Motor neuron (in vitro differentiated cells): ENCODE data around the gene NAT14. TPM values are rescaled to one million over a fixed set of nuclear protein-coding genes. Genes with fewer than 3 reads are reported as not detected.

ENCODE experiments used
- ATAC-seq, 8 experiments: fragments of 200-7000 bp; cut with Tn5 transposase; replicated peaks in 6 of 8; 2 replicates each; pipeline ENCODE4 v1.8.0; 2021; ENCODE audit warnings: mild to moderate bottlenecking in 8 of 8, moderate library complexity in 8 of 8
- H3K27ac ChIP-seq, 2 donors: fragments of 250-450 bp; sonication (Bioruptor Pico); 2 replicates each; pipeline ENCODE4 v1.9.0; 2021; ENCODE audit warnings: antibody characterized with exemption in 2 of 2, mild to moderate bottlenecking in 2 of 2, moderate library complexity in 1 of 2
- H3K4me1 ChIP-seq, 2 donors: fragments of 250-450 bp; sonication (Bioruptor Pico); replicated peaks in 1 of 2; 2 replicates each; pipeline ENCODE4 v1.6.1; 2021; ENCODE audit warnings: antibody characterized with exemption in 2 of 2, mild to moderate bottlenecking in 2 of 2, moderate library complexity in 1 of 2
- H3K4me3 ChIP-seq, 5 donors: fragments of 250-450 bp; sonication (Bioruptor Pico); 2 replicates each; pipeline ENCODE4 v1.9.0; 2021; ENCODE audit warnings: antibody characterized with exemption in 5 of 5, mild to moderate bottlenecking in 5 of 5, moderate library complexity in 4 of 5
- WGBS, 10 experiments: fragments of 450-650 bp; shearing (Covaris generic); methylation state at CpG; one replicate each; pipeline ENCODE4 v1.0.0; 2022; 5-methylcytosine and 5-hydroxymethylcytosine counted together
- in situ Hi-C, 9 experiments: fragments of 400-800 bp; cut with MboI; loops; one replicate each; pipeline ENCODE4 v1.15.0; 2021; ENCODE audit warnings: low sequenced_read_pairs in 9 of 9, low pct_unique_long_range_greater_than_20kb in 2 of 9; ENCODE audit not compliant: unreplicated experiment in 9 of 9
- total RNA-seq, 8 experiments: library from RNA; unstranded; fragments of 300-600 nt; gene quantifications; 2 replicates each; pipeline versions ENCODE4 v1.2.3 to v1.2.4, GENCODE V29; 2022

The NAT14 gene
- total RNA-seq, 8 experiments from 2014 or later = 10.9 to 62.6 (median 48.2) TPM

DNA sequence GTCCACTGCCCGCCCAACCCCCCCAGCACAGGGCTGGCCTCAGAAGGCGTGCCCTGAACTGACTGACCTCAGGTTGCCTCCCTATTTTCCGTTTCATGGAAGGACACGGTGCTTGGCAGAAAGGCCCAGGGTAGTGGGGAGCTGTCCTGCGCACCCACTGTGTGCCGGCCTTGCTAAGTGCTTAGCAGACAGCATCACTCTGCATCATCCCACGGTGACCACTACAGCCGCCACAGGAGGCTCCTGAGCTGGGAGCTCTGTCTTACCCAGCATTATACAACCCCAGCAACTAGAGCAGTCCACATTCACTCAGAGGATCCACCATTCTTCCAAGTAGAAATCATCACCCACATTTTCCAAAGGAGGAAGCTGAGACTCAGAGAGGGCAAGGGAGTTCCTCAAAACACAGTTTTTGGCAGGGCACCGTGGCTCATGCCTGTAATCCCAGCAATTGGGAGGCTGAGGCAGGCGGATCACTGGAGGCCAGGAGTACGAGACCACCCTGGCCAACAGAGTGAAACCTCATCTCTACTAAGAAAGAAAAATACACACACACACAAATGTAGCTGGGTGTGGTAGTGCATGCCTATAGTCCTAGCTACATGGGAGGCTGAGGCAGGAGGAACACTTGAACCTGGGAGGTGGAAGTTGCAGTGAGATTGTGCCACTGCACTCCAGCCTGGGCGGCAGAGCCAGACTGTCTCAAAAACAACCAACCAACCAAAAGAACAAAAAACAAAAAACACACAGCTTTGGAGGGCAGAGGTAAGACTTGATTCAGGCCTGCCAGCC, 50.4 kb downstream of the NAT14 start:
- ATAC-seq = peak in 1 of 8 experiments; percentile 63
- WGBS, 10 experiments = 60 to 93% (median 75%) methylated on average over 2 to 4 of the region's 12 CpGs; no CpG with 5 or more reads in 5 of the 10 experiments
- in situ Hi-C loops = no loop called here
- H3K4me3 ChIP-seq = no peak overlapping the region
- H3K27ac ChIP-seq = no peak overlapping the region
- H3K4me1 ChIP-seq = peaks cover 3 to 11% of the 10 kb centered on the region in 2 donors

DNA sequence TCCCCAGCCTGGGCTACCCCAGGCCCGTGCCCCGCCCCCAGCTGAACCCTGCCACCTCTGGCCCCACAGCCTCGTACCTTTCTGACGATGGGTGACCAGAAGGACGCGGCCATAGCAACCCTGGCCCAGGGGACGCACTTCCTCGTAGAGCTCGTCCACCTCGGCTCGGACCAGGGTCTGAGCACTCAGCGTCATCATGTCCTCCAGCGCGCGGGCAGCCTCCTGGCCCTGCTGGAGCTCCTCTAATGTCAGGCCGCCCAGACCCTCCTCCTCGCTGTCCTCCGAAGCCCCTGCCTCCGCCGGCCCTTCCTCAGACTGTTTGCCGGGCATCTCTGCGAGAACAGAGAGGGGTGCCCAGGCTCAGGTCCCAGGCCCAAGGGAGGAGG, 51.0 kb downstream of the NAT14 start:
- Histone ChIP-seq H3K4me1 (peaks cover 3 to 11% of the 10 kb centered on the region in 2 donors), H3K4me3 (no peak overlapping the region), H3K27ac (no peak overlapping the region)
- 88% methylated on average over 14 of the region's 22 CpGs; no CpG with 5 or more reads in 9 of the 10 experiments for WGBS, 10 experiments
- in situ Hi-C loops = no loop called here
- no peak for ATAC-seq

DNA sequence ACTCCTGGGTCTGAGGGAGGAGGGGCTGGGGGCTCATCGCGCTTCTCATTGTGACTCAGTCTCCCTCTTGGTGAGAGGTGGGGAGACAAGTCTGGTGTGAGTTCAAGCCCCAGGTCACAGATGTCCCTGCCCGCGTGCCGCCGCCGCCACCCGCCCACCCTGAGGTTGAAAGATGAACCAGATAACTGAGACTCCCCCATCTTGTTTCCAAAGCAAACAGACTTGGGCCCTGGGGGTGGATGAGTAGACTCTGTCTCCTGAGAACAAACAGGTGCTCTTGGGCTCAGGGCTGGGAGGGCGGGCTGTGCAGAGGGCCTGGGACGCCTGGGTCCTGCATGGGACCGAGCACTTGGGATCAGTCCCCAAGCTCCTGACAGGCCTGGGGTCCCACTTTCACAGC, 51.4 kb downstream of the NAT14 start:
- ATAC-seq = no peak
- H3K4me3 ChIP-seq = no peak overlapping the region
- H3K27ac ChIP-seq = no peak overlapping the region
- in situ Hi-C loops = no loop called here
- no CpG with 5 or more reads among the region's 11 CpGs for WGBS, 10 experiments
- H3K4me1 ChIP-seq = peaks cover 3 to 11% of the 10 kb centered on the region in 2 donors

Other genes with a start within 250 kb of the NAT14 start
- gene PPP6R1, start 226.2 kb upstream of the NAT14 start, total RNA-seq = 10 to 100 TPM; 18.3 to 77.0 (median 26.7) TPM
- gene HSPBP1, start 205.1 kb upstream of the NAT14 start, total RNA-seq = 10 to 100 TPM; 20.6 to 37.3 (median 24.5) TPM
- gene BRSK1, start 201.2 kb upstream of the NAT14 start, total RNA-seq = 100 to 1,000 TPM in 1 of 8 experiments, 10 to 100 TPM in 6, 1 to 10 TPM in 1; 1.4 to 102 (median 77.8) TPM
- under 1 TPM in 3 of 8 experiments, not detected in 5; 0.11 to 0.62 (median 0.33) TPM for gene TMEM150B, start 159.8 kb upstream of the NAT14 start, total RNA-seq
- 10 to 100 TPM in 6 of 8 experiments, 1 to 10 TPM in 2; 8.4 to 25.1 (median 20.9) TPM for gene KMT5C, start 145.3 kb upstream of the NAT14 start, total RNA-seq
- 10 to 100 TPM in 1 of 8 experiments, 1 to 10 TPM in 4, under 1 TPM in 3; 0.55 to 15.3 (median 1.2) TPM for gene COX6B2, start 130.5 kb upstream of the NAT14 start, total RNA-seq
- gene GARIN5B, start 121.9 kb upstream of the NAT14 start, total RNA-seq = under 1 TPM in 6 of 8 experiments, not detected in 2; 0.05 to 0.71 (median 0.14) TPM
- gene IL11, start 114.7 kb upstream of the NAT14 start, total RNA-seq = 1 to 10 TPM in 2 of 8 experiments, under 1 TPM in 6; 0.10 to 2.4 (median 0.43) TPM
- 1 to 10 TPM in 1 of 8 experiments, under 1 TPM in 2, not detected in 5; 0.46 to 8.4 (median 0.58) TPM for gene TMEM190, start 108.4 kb upstream of the NAT14 start, total RNA-seq
- under 1 TPM in 3 of 8 experiments, not detected in 5; 0.23 to 0.40 (median 0.25) TPM for gene TMEM238, start 100.9 kb upstream of the NAT14 start, total RNA-seq
- gene RPL28, start 99.3 kb upstream of the NAT14 start, total RNA-seq = 1,000 to 10,000 TPM in 2 of 8 experiments, 100 to 1,000 TPM in 6; 362 to 1,444 (median 673) TPM
- gene UBE2S, start 77.4 kb upstream of the NAT14 start, total RNA-seq = 10 to 100 TPM; 21.5 to 86.6 (median 37.8) TPM
- gene SHISA7, start 41.9 kb upstream of the NAT14 start, total RNA-seq = 1 to 10 TPM in 5 of 8 experiments, under 1 TPM in 3; 0.10 to 3.4 (median 1.5) TPM
- gene ISOC2, start 23.5 kb upstream of the NAT14 start, total RNA-seq = 10 to 100 TPM; 35.4 to 82.0 (median 59.1) TPM
- 1 to 10 TPM in 2 of 8 experiments, under 1 TPM in 5, not detected in 1; 0.05 to 1.3 (median 0.72) TPM for gene C19orf85, start 20.4 kb upstream of the NAT14 start, total RNA-seq
- gene ZNF628, start 8.6 kb upstream of the NAT14 start, total RNA-seq = 1 to 10 TPM; 1.1 to 5.6 (median 3.6) TPM
- gene SSC5D, start 3.2 kb downstream of the NAT14 start, total RNA-seq = 1 to 10 TPM in 3 of 8 experiments, under 1 TPM in 5; 0.27 to 3.0 (median 0.63) TPM
- gene SBK2, start 51.9 kb downstream of the NAT14 start, total RNA-seq = under 1 TPM in 1 of 8 experiments, not detected in 7; 0.18 TPM
- gene SBK3, start 60.4 kb downstream of the NAT14 start, total RNA-seq = 1 to 10 TPM in 1 of 8 experiments, under 1 TPM in 4, not detected in 3; 0.14 to 1.1 (median 0.31) TPM
- 1 to 10 TPM; 3.4 to 9.4 (median 5.0) TPM for gene ZNF579, start 95.7 kb downstream of the NAT14 start, total RNA-seq
- gene FIZ1, start 114.3 kb downstream of the NAT14 start, total RNA-seq = 10 to 100 TPM in 2 of 8 experiments, 1 to 10 TPM in 6; 5.0 to 11.6 (median 8.3) TPM
- 10 to 100 TPM in 1 of 8 experiments, 1 to 10 TPM in 7; 3.7 to 12.3 (median 5.4) TPM for gene ZNF524, start 115.1 kb downstream of the NAT14 start, total RNA-seq
- 1 to 10 TPM in 7 of 8 experiments, under 1 TPM in 1; 0.87 to 6.9 (median 3.5) TPM for gene ZNF865, start 120.5 kb downstream of the NAT14 start, total RNA-seq
- gene ZNF784, start 139.4 kb downstream of the NAT14 start, total RNA-seq = 1 to 10 TPM; 1.6 to 8.2 (median 4.1) TPM
- gene ZNF580, start 155.8 kb downstream of the NAT14 start, total RNA-seq = 10 to 100 TPM in 6 of 8 experiments, 1 to 10 TPM in 2; 7.9 to 25.0 (median 11.1) TPM
- gene ZNF581, start 158.5 kb downstream of the NAT14 start, total RNA-seq = 10 to 100 TPM; 18.3 to 34.2 (median 24.9) TPM
- 10 to 100 TPM in 7 of 8 experiments, 1 to 10 TPM in 1; 9.8 to 23.6 (median 13.6) TPM for gene CCDC106, start 163.0 kb downstream of the NAT14 start, total RNA-seq
- gene U2AF2, start 169.8 kb downstream of the NAT14 start, total RNA-seq = 100 to 1,000 TPM in 7 of 8 experiments, 10 to 100 TPM in 1; 85.3 to 252 (median 133) TPM
- 10 to 100 TPM; 21.8 to 79.7 (median 50.3) TPM for gene EPN1, start 190.0 kb downstream of the NAT14 start, total RNA-seq